ENCODE measurements around the gene GAN.

GRCh38 chr16:81436386-81436785, 121.6 kb downstream of the GAN start:
- no peak for TF ChIP-seq CTCF (IDR thresholded peaks at IDR 0.05)
- no peak for TF ChIP-seq EP300 (IDR thresholded peaks at IDR 0.05; ENCODE audit: low read depth)

Measured in transverse colon (tissue), 3 donors.